H9 (cell line): Measurements from ENCODE around the gene DIP2A. TPM values are rescaled to one million over a fixed set of nuclear protein-coding genes. Genes with fewer than 3 reads are reported as not detected.
A peak's percentile ranks its signal among the peaks of the same experiment; 100 is the strongest.

Experiments
- DNase-seq: peaks from one replicate; pipeline ENCODE4 v3.0.0-alpha.2; 2017
- H2AFZ ChIP-seq: one replicate; pipeline ENCODE4 v1.6.1; 2013; ENCODE audit warnings: mild to moderate bottlenecking, low read length, control low read depth, moderate library complexity
- H2AK5ac ChIP-seq: 2 replicates; pipeline ENCODE4 v1.6.1; 2013; ENCODE audit warnings: low read length, control low read depth, mixed read lengths; ENCODE audit not compliant: insufficient read length
- H2BK120ac ChIP-seq: one replicate; pipeline ENCODE4 v1.6.1; 2013; ENCODE audit warnings: low read depth, mild to moderate bottlenecking, low read length, control low read depth, inconsistent platforms; ENCODE audit not compliant: poor library complexity, severe bottlenecking
- H2BK12ac ChIP-seq: 2 replicates; pipeline ENCODE4 v1.6.1; 2013; ENCODE audit warnings: low read length, control low read depth, mixed read lengths, low read depth; ENCODE audit not compliant: insufficient read length
- H2BK15ac ChIP-seq: 2 replicates; pipeline ENCODE4 v1.6.1; 2013; ENCODE audit warnings: low read depth, low read length, control low read depth
- H2BK20ac ChIP-seq: one replicate; pipeline ENCODE4 v1.6.1; 2013; ENCODE audit warnings: low read depth, mild to moderate bottlenecking, low read length, control low read depth, inconsistent platforms; ENCODE audit not compliant: poor library complexity, severe bottlenecking
- H2BK5ac ChIP-seq: 2 replicates; pipeline ENCODE4 v1.6.1; 2013; ENCODE audit warnings: low read length, control low read depth, mixed read lengths; ENCODE audit not compliant: insufficient read length
- H3K14ac ChIP-seq: 2 replicates; pipeline ENCODE4 v1.6.1; 2013; ENCODE audit warnings: low read length, control low read depth; ENCODE audit not compliant: insufficient read depth
- H3K18ac ChIP-seq: 2 replicates; pipeline ENCODE4 v1.6.1; 2013; ENCODE audit warnings: low read depth, mild to moderate bottlenecking, mixed read lengths, low read length, control low read depth; ENCODE audit not compliant: insufficient read length
- H3K23ac ChIP-seq: 2 replicates; pipeline ENCODE4 v1.6.1; 2013; ENCODE audit warnings: low read length, control low read depth, mixed read lengths, low read depth; ENCODE audit not compliant: insufficient read length
- H3K23me2 ChIP-seq: 2 replicates; pipeline ENCODE4 v1.6.1; 2013; ENCODE audit warnings: low read depth, mild to moderate bottlenecking, mixed read lengths, low read length, control low read depth; ENCODE audit not compliant: insufficient read length, poor library complexity, severe bottlenecking
- H3K27ac ChIP-seq: 2 replicates; pipeline ENCODE4 v1.5.1; 2013; ENCODE audit warnings: low read length, control low read depth, mixed read lengths, low read depth; ENCODE audit not compliant: insufficient read length
- H3K27me3 ChIP-seq: 2 replicates; pipeline ENCODE4 v1.6.1; 2013; ENCODE audit warnings: low read length, control low read depth, inconsistent platforms; ENCODE audit not compliant: insufficient read depth
- H3K4ac ChIP-seq: 2 replicates; pipeline ENCODE4 v1.6.1; 2013; ENCODE audit warnings: low read depth, mild to moderate bottlenecking, control low read depth, inconsistent platforms, low read length, moderate library complexity
- H3K4me1 ChIP-seq: 2 replicates; pipeline ENCODE4 v1.6.1; 2013; ENCODE audit warnings: low read length, control low read depth, inconsistent platforms; ENCODE audit not compliant: insufficient read depth
- H3K4me2 ChIP-seq: 2 replicates; pipeline ENCODE4 v1.6.1; 2013; ENCODE audit warnings: low read length, control low read depth, mixed read lengths; ENCODE audit not compliant: insufficient read length, insufficient read depth
- H3K56ac ChIP-seq: 2 replicates; pipeline ENCODE4 v1.6.1; 2013; ENCODE audit warnings: low read depth, mild to moderate bottlenecking, mixed read lengths, low read length, control low read depth; ENCODE audit not compliant: insufficient read length
- H3K79me1 ChIP-seq: 2 replicates; pipeline ENCODE4 v1.6.1; 2013; ENCODE audit warnings: low read depth, mild to moderate bottlenecking, moderate library complexity, low read length, control low read depth, inconsistent platforms; ENCODE audit not compliant: insufficient read depth, poor library complexity, severe bottlenecking
- H3K79me2 ChIP-seq: 2 replicates; pipeline ENCODE4 v1.6.1; 2013; ENCODE audit warnings: low read length, control low read depth, inconsistent platforms; ENCODE audit not compliant: insufficient read depth
- H3K9ac ChIP-seq: 2 replicates; pipeline ENCODE4 v1.6.1; 2013; ENCODE audit warnings: low read length, control low read depth, mixed read lengths; ENCODE audit not compliant: insufficient read length; ENCODE audit errors: extremely low read depth
- H3K9me3 ChIP-seq: one replicate; pipeline ENCODE4 v1.6.1; 2013; ENCODE audit warnings: low read depth, low read length, inconsistent platforms; ENCODE audit not compliant: control insufficient read depth
- H3T11ph ChIP-seq: one replicate; pipeline ENCODE4 v1.6.1; 2013; ENCODE audit warnings: mild to moderate bottlenecking, low read length, control low read depth, inconsistent platforms
- H4K20me1 ChIP-seq: one replicate; pipeline ENCODE4 v1.6.1; 2013; ENCODE audit not compliant: control insufficient read depth, insufficient read length, insufficient read depth
- H4K5ac ChIP-seq: 2 replicates; pipeline ENCODE4 v1.6.1; 2013; ENCODE audit warnings: low read depth, mild to moderate bottlenecking, mixed read lengths, low read length, control low read depth; ENCODE audit not compliant: insufficient read length
- H4K8ac ChIP-seq: replicated peaks from 2 replicates; pipeline ENCODE4 v1.6.1; 2013; ENCODE audit warnings: low read length, control low read depth, mixed read lengths, low read depth; ENCODE audit not compliant: insufficient read length
- H4K91ac ChIP-seq: 2 replicates; pipeline ENCODE4 v1.6.1; 2013; ENCODE audit warnings: low read depth, mild to moderate bottlenecking, moderate library complexity, mixed read lengths, low read length, control low read depth; ENCODE audit not compliant: insufficient read length
- H3K27ac Mint-ChIP-seq, 3 experiments: 2 replicates in 2 of 3; 3 replicates in 1 of 3; pipeline ENCODE4 v1.8.0; 2020 to 2021; ENCODE audit warnings: mixed read lengths in 3 of 3, mild to moderate bottlenecking in 1 of 3, moderate library complexity in 1 of 3
- H3K27me3 Mint-ChIP-seq: 2 replicates; pipeline ENCODE4 v1.8.0; 2021; ENCODE audit warnings: low read depth, mild to moderate bottlenecking, moderate library complexity, mixed read lengths
- H3K36me3 Mint-ChIP-seq, 3 experiments: 2 replicates in 2 of 3; 3 replicates in 1 of 3; pipeline ENCODE4 v1.8.0; 2020 to 2021; ENCODE audit warnings: low read depth in 3 of 3, mixed read lengths in 3 of 3; ENCODE audit not compliant: insufficient read depth in 1 of 3
- H3K4me1 Mint-ChIP-seq, 2 experiments: 2 replicates each; pipeline ENCODE4 v1.8.0; 2020; ENCODE audit warnings: mixed read lengths in 2 of 2
- H3K4me3 Mint-ChIP-seq, 2 experiments: 2 replicates in 1 of 2; 3 replicates in 1 of 2; pipeline ENCODE4 v1.8.0; 2020 to 2021; ENCODE audit warnings: mild to moderate bottlenecking in 2 of 2, mixed read lengths in 2 of 2, moderate library complexity in 1 of 2
- H3K9me3 Mint-ChIP-seq, 2 experiments: 2 replicates in 1 of 2; 3 replicates in 1 of 2; pipeline ENCODE4 v1.8.0; 2020; ENCODE audit warnings: mild to moderate bottlenecking in 2 of 2, mixed read lengths in 2 of 2, moderate library complexity in 1 of 2
- WGBS: extraction: QIAGEN DNeasy Blood & Tissue Kit; methylation state at CpG from one replicate; pipeline ENCODE4 v1.1.7; 2013; ENCODE audit warnings: missing lambda C conversion rate, low lambda C conversion rate, mixed read lengths; ENCODE audit not compliant: insufficient read length; ENCODE audit errors: extremely low coverage; 5-methylcytosine and 5-hydroxymethylcytosine counted together
- total RNA-seq: library from RNA; stranded (reverse); gene quantifications from 2 replicates; pipeline ENCODE4 v1.2.1, GENCODE V29; 2021
- TF ChIP-seq, protein P1 (sequence below): fragments of 200-600 bp; sonication (generic); conservative IDR thresholded peaks from 3 replicates; pipeline ENCODE4 v1.8.0; 2021; ENCODE audit warnings: antibody characterized with exemption, mild to moderate bottlenecking

Gene DIP2A
- total RNA-seq, 1 experiment from 2014 or later = 25.2 TPM

DNA sequence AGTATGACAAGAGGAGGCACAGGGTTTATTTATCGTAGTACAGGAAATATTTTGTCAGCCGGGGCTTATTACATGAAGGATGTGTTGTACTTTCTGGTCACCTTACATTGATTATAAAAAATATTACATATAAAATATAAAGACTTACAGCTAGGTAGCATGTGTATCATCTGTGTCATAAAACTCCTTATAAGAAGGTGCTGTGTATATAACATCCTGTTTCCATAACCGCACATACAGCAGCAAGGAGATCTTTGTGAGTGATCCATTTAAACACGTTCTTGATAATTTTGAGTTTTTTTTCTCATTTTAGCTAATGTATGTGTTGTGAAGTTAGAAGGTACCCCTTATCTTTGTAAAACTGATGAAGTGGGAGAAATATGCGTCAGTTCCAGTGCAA, 86.1 kb downstream of the DIP2A start:
- Histone ChIP-seq H3K79me1 (no peaks in the 10 kb centered on the region), H3K27me3 (no peaks in the 10 kb centered on the region), H4K5ac (no peak overlapping the region), H4K20me1 (no peaks in the 10 kb centered on the region), H3K56ac (no peak overlapping the region), H2BK12ac (no peak overlapping the region), H3K18ac (no peak overlapping the region), H3K9me3 (no peaks in the 10 kb centered on the region), H2BK120ac (no peak overlapping the region), H2BK15ac (no peak overlapping the region), H3K79me2 (no peaks in the 10 kb centered on the region), H3K14ac (no peak overlapping the region), H3K23me2 (no peaks in the 10 kb centered on the region), H2BK20ac (no peak overlapping the region), H3K4me1 (no peaks in the 10 kb centered on the region), H2AK5ac (no peak overlapping the region), H3K4me2 (no peak overlapping the region), H4K8ac (no peak overlapping the region), H2AFZ (no peak overlapping the region), H3K23ac (no peak overlapping the region), H3K9ac (no peak overlapping the region), H4K91ac (no peak overlapping the region), H2BK5ac (no peak overlapping the region), H3K4ac (no peak overlapping the region), H3K27ac (no peak overlapping the region), H3T11ph (no peak overlapping the region)
- no peak overlapping the region for H3K4me3 Mint-ChIP-seq
- no peaks in the 10 kb centered on the region for H3K27me3 Mint-ChIP-seq
- WGBS = no CpG with 5 or more reads among the region's 5 CpGs
- TF ChIP-seq, protein P1, sequence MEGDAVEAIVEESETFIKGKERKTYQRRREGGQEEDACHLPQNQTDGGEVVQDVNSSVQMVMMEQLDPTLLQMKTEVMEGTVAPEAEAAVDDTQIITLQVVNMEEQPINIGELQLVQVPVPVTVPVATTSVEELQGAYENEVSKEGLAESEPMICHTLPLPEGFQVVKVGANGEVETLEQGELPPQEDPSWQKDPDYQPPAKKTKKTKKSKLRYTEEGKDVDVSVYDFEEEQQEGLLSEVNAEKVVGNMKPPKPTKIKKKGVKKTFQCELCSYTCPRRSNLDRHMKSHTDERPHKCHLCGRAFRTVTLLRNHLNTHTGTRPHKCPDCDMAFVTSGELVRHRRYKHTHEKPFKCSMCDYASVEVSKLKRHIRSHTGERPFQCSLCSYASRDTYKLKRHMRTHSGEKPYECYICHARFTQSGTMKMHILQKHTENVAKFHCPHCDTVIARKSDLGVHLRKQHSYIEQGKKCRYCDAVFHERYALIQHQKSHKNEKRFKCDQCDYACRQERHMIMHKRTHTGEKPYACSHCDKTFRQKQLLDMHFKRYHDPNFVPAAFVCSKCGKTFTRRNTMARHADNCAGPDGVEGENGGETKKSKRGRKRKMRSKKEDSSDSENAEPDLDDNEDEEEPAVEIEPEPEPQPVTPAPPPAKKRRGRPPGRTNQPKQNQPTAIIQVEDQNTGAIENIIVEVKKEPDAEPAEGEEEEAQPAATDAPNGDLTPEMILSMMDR = no peak
- no peaks in the 10 kb centered on the region; a peak in 1 of 5 replicates for H3K9me3 Mint-ChIP-seq
- DNase-seq = no peak
- H3K27ac Mint-ChIP-seq = peak overlapping the region in 2 of 3 experiments; percentile 10 to 73; a peak in 3 of 7 replicates
- peaks cover 15 to 67% (median 62%) of the 10 kb centered on the region in 3 experiments; a peak in 6 of 7 replicates for H3K36me3 Mint-ChIP-seq
- peaks cover 6 to 9% of the 10 kb centered on the region in 2 experiments for H3K4me1 Mint-ChIP-seq
